ENCODE results near the gene LRRFIP1. TPM values are rescaled to one million over a fixed set of nuclear protein-coding genes. Genes with fewer than 3 reads are reported as not detected.

Gene LRRFIP1
- total and polyA plus RNA-seq, 7 donors, result 42.3 to 108 (median 91.9) TPM

DNA sequence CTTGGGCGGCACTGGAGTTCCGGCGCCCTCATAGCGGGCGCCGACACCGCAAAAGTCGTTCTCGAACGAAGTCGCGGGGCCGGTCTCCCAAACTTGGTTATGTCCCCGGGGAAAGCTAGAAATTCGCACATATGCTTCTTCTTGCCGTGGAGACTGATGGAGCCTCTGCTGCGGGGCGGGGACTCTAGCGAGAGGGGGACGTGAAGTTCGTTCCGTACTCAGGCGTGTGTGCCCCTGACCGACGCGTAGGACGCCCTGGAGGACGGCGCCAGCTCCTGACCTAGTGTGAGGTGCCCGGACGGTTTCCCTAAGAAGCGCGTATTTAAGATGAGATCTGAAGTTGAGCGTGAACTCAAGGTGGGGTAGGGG, 171.7 kb downstream of the LRRFIP1 start:
- Histone ChIP-seq H3K9me3 (peaks cover 5% of the 10 kb centered on the region), H3K4me1 (no peaks in the 10 kb centered on the region), H3K27me3 (ENCODE audit: insufficient read depth in 3 of 3, low read length in 2 of 3) (no peaks in the 10 kb centered on the region), H3K4me3 (no peak overlapping the region), H3K36me3 (ENCODE audit: insufficient read depth in 1 of 2, low read depth in 1 of 2) (no peaks in the 10 kb centered on the region), H3K27ac (no peak overlapping the region)
- DNase-seq (no peak), ATAC-seq (no peak)
- TF ChIP-seq, protein P1, sequence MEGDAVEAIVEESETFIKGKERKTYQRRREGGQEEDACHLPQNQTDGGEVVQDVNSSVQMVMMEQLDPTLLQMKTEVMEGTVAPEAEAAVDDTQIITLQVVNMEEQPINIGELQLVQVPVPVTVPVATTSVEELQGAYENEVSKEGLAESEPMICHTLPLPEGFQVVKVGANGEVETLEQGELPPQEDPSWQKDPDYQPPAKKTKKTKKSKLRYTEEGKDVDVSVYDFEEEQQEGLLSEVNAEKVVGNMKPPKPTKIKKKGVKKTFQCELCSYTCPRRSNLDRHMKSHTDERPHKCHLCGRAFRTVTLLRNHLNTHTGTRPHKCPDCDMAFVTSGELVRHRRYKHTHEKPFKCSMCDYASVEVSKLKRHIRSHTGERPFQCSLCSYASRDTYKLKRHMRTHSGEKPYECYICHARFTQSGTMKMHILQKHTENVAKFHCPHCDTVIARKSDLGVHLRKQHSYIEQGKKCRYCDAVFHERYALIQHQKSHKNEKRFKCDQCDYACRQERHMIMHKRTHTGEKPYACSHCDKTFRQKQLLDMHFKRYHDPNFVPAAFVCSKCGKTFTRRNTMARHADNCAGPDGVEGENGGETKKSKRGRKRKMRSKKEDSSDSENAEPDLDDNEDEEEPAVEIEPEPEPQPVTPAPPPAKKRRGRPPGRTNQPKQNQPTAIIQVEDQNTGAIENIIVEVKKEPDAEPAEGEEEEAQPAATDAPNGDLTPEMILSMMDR (IDR thresholded peaks at IDR 0.05), result no peak
- WGBS, 3 donors, result 90 to 92% (median 91%) methylated on average over 34 of the region's 34 CpGs
- intact Hi-C loops (cut with DNase I), result no loop called here

GRCh38 chr2:237801466-237801865, 174.1 kb downstream of the LRRFIP1 start:
- no peaks in the 10 kb centered on the region for H3K4me1 ChIP-seq
- no peak overlapping the region for H3K4me3 ChIP-seq
- ATAC-seq (no peak), DNase-seq (no peak)
- WGBS, 3 donors, result 95 to 100% (median 96%) methylated on average over 2 of the region's 2 CpGs
- no peak overlapping the region for H3K27ac ChIP-seq
- peaks cover 5% of the 10 kb centered on the region for H3K9me3 ChIP-seq
- no peaks in the 10 kb centered on the region for H3K36me3 ChIP-seq (ENCODE audit: insufficient read depth in 1 of 2, low read depth in 1 of 2)
- no peaks in the 10 kb centered on the region for H3K27me3 ChIP-seq (ENCODE audit: insufficient read depth in 3 of 3, low read length in 2 of 3)
- TF ChIP-seq, protein P1 (IDR thresholded peaks at IDR 0.05), result no peak
- intact Hi-C loops (cut with DNase I), result no loop called here

DNA sequence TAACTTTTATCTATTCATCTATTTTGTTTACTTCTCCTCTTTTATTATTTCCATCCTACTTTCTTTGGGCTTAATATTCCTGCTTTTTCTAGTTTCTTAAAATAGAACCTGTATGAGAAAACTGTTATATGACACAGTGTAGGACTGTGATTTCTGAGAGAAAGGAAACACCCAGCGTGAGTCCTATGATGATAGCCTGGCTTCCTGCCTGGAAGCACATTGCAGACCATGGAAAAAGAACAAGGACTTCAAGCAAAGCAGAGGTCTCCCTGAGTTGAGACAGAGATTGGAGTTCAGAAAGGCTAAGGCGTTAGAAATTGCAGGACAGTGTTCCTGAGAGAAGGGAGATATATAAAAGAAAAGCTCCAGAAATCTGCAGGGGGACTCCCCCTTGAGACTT, 178.9 kb downstream of the LRRFIP1 start:
- Histone ChIP-seq H3K36me3 (ENCODE audit: insufficient read depth in 1 of 2, low read depth in 1 of 2) (no peaks in the 10 kb centered on the region), H3K9me3 (no peaks in the 10 kb centered on the region), H3K27ac (no peak overlapping the region), H3K4me1 (no peaks in the 10 kb centered on the region), H3K4me3 (no peak overlapping the region), H3K27me3 (ENCODE audit: insufficient read depth in 3 of 3, low read length in 2 of 3) (no peaks in the 10 kb centered on the region)
- ATAC-seq (no peak), DNase-seq (no peak)
- TF ChIP-seq, protein P1 (IDR thresholded peaks at IDR 0.05), result no peak
- 44 to 54% (median 46%) methylated on average over 2 of the region's 2 CpGs for WGBS, 3 donors
- intact Hi-C loops (cut with DNase I), result no loop called here

- DNase-seq (no peak), ATAC-seq (no peak)
- TF ChIP-seq, protein P1 (IDR thresholded peaks at IDR 0.05), result no peak
- Histone ChIP-seq H3K4me3 (no peak overlapping the region), H3K27me3 (ENCODE audit: insufficient read depth in 3 of 3, low read length in 2 of 3) (no peaks in the 10 kb centered on the region), H3K9me3 (no peaks in the 10 kb centered on the region), H3K36me3 (ENCODE audit: insufficient read depth in 1 of 2, low read depth in 1 of 2) (no peaks in the 10 kb centered on the region), H3K4me1 (no peaks in the 10 kb centered on the region), H3K27ac (no peak overlapping the region)
- intact Hi-C loops (cut with DNase I), result no loop called here
- 83 to 87% (median 83%) methylated on average over 1 of the region's 1 CpG for WGBS, 3 donors
Observed at GRCh38 chr2:237815637-237816036, 188.2 kb downstream of the LRRFIP1 start.

DNA sequence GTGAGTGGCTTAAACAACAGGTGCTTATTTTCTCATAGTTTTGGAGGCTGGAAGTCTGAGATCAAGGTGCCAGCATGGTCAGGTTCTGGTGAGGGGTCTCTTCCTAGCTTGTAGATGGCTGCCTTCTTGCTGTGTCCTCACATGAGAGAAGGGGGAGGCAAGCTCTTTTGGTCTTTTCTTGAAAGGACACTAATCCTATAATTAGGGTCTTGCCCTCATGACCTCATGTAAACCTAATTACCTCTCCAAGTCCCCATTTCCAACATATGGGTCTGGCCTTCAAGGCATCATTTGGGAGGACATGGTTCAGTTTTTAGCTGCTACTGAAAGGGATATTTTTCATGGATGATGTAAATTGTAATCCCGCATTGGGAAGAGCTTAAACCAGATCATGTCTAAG, 189.1 kb downstream of the LRRFIP1 start:
- Histone ChIP-seq H3K4me1 (no peaks in the 10 kb centered on the region), H3K27me3 (ENCODE audit: insufficient read depth in 3 of 3, low read length in 2 of 3) (no peaks in the 10 kb centered on the region), H3K27ac (no peak overlapping the region), H3K4me3 (no peak overlapping the region), H3K36me3 (ENCODE audit: insufficient read depth in 1 of 2, low read depth in 1 of 2) (no peaks in the 10 kb centered on the region), H3K9me3 (no peaks in the 10 kb centered on the region)
- intact Hi-C loops (cut with DNase I), result no loop called here
- TF ChIP-seq, protein P1 (IDR thresholded peaks at IDR 0.05), result no peak
- 78 to 90% (median 90%) methylated on average over 1 of the region's 1 CpG for WGBS, 3 donors
- DNase-seq (no peak), ATAC-seq (no peak)

Data from psoas muscle (tissue), 8 donors.